NCI-H1417 treated with DMSO at 0.1 percent for 48 hours (cell line): Measurements from ENCODE around the gene DYNC1H1.

Source experiments
- DNase-seq: peaks from one replicate; lab custom pipeline; 2025; lab: John Stamatoyannopoulos, UW

The DYNC1H1 gene

DNA sequence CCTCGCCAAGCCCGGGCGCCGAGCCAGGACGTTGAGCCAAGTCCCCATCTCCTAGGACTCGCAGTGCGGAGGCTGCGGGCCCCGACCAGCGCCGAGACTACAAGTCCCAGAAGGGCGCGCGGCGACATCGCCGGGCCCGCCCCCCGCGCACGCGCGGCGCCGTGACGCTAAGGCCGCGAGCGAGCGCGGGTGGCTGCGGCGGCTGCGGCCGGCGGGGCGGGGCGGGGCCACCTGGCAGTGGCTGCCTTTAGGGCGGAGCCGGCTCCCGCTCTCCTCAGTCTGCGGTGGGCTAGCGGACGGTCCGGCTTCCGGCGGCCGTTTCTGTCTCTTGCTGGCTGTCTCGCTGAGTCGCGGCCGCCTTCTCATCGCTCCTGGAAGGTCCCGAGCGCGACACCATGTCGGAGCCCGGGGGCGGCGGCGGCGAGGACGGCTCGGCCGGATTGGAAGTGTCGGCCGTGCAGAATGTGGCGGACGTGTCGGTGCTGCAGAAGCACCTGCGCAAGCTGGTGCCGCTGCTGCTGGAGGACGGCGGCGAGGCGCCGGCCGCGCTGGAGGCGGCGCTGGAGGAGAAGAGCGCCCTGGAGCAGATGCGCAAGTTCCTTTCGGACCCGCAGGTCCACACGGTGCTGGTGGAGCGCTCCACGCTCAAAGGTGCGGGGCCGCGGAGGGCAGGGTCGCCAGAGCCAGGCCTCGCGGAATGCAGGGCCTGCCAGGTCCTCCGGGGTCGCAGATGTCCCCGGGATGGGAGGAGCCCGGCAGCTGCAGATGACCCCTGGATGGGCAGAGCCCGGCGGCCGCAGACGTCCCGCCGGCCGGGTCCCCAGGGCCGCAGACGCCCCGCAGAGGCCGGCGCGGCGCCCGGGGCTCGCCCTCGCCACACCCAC is at the start of gene DYNC1H1:
TSS of gene DYNC1H1 (plus strand) at position 277 of the 884 bp plus-strand sequence. CDS start at position 396, 119 bp downstream.
- peak; percentile 65 for DNase-seq

DNA sequence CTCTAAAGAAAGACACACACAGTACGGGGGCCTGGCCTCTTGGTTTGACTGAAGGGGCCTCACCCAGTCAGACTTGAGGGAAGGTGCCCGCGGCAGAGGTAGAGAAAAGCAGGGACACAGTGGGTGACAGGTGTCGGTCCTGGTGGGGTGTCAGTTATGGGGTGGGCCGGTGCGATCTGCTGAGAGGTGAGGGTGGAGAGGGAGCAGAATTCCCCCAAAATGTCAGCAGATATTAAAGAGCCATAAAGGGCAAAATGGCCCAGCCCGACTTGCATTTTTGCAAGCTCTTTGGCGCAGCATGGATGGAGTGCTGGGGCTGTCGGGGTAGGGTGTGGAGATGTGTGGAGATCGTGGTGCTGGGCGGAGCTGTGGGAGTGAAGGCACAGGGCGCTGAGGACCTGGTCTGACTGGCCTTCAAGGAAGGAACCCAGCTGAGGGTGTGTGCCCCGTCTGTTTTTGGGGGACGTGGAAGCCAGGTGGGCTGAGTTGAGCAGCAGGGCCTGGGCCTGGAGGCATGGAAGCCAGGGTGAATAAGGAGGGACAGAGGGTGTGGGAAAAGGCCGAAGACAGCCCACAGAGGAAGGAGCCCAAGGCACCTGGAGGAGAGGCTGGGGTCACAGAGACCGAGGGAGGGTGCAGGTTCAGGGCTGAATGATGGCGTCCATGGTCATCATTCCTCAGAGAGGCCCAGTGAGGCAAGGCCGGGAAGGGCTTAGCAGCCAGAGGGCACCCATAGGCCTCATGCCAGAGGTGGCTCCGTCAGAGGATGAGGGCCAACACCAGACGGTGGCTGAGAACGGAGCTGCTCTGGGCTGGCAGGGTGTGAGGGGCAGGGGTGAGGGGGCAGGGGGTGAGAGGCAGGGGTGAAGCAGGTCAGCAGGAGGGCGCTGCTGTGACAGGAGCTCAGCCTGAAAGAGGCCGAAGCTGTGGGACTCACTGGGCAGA is 48.2 kb upstream of the DYNC1H1 start:
- no peak for DNase-seq

DNA sequence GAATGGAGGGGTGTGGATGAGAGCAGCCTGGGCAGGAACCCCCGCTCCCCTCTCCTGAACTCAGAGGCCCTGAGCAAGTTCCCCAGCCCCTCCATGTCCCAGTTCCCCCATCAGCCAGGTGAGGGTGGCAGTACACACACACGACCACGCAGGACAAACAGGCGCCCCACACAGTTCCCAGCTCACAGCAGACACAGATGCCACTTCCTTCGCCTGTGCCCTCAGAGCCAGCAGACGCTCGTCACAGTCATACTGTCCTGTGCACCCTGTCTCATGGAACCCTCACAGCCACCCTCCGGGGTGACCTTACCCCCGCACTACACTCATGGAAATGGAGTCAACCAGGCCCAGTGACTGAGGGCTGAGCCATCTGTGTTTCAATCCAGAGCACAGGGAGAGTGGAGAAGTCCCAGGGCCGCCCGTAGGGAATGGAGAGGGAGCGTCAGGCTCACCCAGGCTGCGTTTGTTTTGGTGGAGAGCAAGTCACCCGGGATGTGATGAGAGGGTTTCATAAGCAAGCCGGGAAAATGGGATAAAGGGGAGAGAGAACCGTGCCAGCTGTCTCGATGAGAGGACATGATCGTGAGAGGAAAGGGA is 47.5 kb upstream of the DYNC1H1 start:
- no peak for DNase-seq

DNA sequence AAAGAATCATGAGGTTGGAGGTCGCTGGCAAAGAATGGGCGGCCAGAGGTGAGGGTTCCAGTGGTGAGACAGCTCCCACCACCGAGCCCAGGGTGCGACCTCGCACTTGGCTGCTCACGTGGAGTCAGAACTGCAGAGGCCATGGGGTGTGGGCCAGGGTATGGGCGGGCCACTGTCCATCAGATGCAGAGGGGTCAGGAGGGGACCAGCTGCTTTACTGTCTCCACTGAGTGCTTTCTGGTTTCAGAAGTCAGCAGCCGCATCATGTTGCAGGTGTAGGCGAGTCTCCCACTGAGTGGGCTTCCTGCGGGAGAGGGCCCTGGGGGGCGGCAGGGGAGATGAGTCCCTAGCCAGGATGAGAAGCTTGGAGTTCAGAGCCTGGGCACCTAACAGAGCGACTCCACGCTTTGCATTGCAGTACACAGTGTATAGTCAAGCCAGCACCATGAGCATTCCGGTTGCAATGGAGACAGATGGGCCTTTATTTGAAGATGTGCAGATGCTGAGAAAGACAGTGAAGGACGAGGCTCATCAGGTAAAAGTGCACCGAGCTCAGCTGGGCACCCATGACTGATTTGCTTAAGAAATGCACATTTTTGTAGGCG is 46.9 kb upstream of the DYNC1H1 start:
- no peak for DNase-seq

DNA sequence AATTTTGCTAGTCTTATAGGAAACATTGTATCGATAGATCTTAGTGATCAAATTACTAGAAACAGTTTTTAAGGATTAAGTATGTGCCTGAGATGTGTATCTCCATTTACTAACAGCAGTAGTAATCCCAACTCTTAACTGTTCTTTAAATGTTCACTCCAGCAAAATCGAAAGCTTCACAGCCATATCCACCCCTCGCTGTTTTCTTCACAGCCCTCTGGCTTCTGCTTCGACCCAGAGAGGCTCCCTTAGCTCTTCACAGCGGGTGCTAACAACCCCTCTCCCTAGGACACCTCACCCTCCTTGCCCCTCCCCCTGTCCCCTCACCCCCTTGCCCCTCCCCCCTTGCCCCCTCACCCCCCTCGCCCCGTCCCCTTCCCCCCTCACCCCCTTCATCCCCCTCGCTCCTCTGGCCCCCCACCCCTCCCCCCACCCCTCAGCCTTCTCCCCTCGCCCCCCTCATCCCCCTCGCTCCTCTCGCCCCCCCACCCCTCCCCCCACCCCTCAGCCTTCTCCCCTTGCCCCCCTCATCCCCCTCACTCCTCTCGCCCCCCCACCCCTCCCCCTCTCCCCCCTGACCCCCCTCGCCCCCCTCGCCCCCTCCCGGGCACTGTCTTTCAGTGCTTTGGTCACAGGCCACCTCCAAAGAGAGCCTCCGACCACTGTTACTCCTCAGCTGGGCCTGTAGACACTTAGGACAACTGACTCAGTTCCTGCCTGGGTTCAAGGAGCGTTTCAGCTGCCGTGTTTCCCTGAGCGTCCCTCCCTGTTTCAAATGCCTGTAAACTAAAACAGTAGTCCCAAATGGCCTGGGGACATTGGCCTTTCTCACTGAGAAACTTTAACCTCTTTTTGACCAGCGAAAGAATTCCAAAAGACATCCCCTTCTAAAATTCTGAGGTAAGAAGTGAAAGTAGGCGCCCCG is 46.0 kb upstream of the DYNC1H1 start:
- DNase-seq, result no peak

DNA sequence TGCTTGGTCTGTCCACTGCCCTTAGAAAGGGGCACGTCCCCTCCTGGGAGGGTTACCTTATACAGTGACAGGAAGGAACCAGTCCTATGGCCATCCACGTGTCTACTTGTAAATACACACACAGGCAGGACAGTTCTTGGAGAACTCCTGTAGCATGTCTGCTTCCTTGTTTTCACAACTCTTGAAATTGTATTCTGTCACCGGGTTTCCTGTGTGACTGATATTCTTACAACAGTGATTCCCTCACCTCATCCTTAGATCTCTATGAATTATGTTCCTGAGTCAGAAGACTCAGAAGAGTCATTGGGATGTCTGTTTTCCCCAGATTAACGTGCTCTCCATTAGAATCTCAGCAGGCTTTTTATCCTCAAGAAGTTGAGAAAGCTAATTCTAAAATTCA is 44.1 kb upstream of the DYNC1H1 start:
- no peak for DNase-seq

DNA sequence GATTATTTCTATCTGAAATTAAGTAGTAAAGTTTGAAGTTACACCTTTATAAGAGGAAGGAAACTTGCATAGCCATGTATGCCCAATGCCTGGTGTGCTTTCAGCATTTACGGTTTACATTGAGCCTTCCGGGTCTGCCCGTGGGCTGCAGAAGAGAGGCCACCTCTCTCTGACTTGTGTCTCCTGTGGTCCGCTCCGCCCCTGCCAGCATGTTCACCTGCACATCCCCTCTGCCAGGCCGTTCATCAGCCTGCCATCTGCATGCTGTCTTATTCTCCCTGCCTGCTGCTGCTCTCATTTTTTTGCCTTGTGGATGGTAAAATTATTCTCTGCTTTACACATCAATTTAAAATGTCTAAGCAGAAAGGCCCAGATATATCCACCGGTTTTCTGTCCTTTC is 41.5 kb upstream of the DYNC1H1 start:
- DNase-seq, result no peak

DNA sequence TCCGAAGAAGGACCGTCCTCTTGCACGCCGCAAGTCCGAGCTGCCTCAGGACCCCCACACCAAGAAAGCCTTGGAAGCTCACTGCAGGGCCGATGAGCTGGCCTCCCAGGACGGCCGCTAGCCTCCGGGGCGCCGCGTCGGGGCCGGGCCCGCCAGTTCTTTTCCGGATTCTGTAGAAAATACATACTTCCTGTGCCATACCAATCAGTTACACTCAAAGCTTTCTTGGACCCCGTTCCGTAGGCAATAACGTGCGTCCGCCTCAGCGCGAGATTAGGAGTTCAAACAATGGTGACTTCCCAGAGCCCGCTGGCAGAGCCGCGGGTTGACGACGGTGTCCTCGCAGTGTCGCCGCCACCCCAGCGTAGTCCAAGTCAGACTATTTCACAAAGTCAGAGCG is 39.2 kb upstream of the DYNC1H1 start:
- no peak for DNase-seq

DNA sequence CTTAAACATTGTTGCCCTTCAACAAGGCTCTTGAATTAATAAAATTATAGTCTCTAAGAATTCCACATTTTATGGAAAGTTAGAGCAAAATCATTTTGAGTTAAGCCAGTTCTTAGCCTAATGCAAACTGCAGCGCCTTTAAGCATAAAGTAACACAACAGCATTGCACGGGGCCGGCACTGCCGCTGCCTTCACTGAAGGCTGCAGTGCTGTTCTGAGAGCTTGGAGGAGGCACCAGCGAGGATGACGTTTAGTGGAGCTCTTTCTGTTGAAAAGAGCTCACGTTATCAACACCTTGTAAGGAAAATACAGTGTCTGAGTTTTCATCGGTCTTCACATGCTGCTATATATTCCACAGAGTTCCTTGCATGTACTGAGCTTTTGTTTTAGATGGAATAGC is 38.3 kb upstream of the DYNC1H1 start:
- no peak for DNase-seq

DNA sequence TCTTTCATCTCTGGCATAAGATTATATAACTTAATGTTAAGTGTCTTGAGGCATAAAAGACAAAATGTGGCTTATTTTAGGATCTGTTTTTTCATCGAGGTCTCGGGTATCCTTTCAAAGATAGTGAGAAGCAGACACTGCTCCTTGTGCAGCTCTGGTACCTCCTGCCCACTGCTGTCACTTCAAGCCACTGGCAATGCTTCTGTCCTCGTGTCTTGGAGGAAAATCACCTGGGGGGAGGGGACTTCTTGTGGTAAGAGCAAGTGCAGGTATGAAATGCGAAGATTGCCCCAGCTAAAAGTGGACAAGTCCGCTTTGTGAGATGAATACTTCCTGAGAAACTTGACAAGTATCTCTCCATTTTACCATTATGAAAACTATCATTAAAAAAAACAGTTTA is 37.8 kb upstream of the DYNC1H1 start:
- DNase-seq, result no peak

DNA sequence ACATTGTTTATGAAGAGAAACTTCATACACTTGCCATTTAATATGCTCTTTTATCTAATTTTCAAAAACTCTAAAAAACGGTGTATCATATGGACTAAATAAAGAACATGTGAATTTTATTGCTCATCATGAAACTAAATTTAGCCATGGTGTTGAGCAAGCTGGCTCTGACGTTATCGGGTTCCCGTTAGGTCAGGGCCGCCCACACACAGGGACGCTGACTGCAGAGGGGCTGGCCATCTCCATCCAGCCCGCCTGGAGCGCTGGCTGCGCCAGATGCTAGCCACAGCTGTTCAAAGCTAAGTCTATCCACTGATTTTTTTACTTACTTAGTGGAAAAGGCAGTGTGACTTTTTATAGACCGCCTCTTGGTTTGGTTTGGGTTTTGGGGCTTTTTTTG is 36.5 kb upstream of the DYNC1H1 start:
- DNase-seq, result no peak

DNA sequence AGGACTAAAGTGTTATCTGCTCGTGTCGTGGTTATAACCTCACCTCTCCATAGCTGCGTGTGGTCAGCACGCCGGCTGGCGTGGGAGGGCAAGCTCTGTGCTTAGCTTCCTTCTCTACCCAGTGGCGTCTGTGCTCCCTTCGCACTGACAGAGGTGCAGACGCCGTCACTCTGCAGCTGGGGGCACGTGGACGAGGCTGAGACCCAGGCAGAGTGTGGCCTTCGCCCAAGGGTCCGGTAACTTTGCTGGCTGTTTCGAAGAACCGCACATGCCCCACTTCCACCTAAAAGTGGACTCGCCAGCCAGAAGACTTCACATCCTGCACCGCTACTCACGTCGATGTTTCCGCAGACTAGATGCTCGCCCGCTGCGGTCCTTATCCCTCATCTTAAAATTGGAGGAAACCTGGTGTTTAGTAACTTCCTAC is 35.9 kb upstream of the DYNC1H1 start:
- no peak for DNase-seq

DNA sequence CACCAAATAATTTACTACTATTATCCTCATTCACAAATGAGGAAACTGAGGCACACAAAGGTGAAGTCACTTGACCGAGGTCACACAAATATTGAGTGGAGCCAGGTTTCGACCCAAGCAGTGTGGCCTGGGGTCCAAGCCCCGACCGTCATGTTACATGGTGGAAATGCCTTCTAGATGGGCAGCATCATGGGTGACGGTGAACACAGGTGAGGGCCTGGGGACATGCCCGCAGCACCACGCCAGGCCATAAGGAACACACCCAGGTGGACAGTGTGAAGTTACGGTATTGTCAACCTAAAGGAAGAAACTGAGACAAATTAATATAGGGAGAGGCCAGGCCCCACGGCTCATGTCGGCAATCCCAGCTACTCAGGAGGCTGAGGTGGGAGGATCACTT is 35.3 kb upstream of the DYNC1H1 start:
- no peak for DNase-seq

DNA sequence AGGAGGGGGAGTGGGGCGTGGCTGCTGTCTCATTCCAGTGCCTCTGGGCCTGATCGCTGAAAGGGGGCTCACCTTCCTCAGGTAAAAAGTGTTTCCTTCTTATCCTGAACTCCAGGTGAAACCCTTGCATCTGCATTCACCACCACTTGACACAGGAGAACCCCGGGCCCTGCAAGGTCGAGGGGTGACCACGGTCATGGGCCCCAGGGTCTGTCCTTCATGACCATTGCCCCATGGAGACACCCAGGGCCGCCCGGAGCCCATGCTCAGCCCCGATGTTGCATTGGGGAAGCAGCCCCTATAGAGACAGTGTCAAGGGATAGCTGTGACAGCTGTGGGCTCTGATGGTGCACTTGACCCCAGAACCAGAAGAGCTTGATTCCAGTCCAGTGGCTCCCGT is 34.4 kb upstream of the DYNC1H1 start:
- DNase-seq, result no peak

DNA sequence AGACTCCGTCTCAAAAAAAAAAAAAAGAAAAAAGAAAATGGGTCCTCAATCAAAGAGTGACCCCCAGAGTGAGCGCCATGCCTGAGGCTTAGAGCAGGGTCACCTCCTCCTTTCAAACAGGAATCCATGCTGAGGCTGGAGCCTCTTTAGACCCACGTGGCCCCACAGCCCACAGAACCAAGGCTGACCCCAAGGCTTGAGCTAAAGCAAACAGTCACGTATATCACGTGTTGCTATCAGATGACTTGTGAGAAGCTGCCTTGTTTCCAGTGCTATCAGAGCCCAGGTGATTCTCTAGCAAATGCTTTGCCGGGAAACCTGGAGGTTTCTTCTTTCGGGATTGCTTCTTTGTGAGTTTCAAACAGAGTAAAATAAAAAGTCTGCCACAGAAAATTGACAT is 31.7 kb upstream of the DYNC1H1 start:
- no peak for DNase-seq

DNA sequence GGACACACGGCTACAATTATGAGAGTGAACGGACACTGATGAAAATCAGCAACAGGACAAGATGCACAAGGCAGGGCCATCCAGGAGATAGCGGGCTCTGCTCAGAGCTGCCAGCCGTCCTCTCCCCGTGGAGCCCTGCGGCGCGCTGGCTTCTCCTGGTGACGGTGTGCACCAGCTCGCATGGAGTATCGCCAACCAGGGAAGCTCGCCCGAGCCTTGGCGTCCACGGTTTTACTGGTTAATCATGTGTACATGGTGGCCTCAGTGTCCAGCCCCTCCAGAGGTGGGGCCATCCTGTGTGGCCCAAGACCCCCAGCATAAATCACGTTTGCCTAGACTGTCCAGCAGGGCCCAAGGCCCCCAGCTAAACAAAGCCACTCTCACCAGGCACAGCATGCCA is 31.2 kb upstream of the DYNC1H1 start:
- no peak for DNase-seq

DNA sequence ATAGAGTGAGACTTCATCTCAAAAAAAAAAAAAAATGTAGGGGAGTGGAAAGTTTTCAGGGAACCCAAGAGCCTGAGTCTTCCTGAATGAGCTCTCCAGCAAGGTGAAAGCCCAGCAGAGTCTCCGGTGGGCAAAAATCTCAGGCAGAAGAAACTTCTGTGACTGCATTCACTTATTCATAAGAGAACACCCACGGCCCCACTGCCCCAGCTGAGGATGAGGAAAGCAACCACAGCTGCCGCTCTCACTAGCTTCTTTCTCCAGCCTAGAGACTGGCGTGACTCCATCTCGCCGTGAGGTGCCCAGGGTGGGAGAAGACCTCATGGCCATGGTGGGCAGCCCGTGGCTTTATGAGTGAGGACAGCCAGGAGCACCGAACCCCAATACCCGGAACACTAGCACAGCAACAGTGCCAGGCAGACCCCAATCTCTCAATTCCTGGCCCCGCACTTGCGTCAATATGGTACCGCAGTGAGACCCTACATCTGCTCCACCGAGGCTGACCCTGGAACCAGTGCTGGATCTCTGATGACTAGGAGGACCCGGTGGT is 29.7 kb upstream of the DYNC1H1 start:
- no peak for DNase-seq

DNA sequence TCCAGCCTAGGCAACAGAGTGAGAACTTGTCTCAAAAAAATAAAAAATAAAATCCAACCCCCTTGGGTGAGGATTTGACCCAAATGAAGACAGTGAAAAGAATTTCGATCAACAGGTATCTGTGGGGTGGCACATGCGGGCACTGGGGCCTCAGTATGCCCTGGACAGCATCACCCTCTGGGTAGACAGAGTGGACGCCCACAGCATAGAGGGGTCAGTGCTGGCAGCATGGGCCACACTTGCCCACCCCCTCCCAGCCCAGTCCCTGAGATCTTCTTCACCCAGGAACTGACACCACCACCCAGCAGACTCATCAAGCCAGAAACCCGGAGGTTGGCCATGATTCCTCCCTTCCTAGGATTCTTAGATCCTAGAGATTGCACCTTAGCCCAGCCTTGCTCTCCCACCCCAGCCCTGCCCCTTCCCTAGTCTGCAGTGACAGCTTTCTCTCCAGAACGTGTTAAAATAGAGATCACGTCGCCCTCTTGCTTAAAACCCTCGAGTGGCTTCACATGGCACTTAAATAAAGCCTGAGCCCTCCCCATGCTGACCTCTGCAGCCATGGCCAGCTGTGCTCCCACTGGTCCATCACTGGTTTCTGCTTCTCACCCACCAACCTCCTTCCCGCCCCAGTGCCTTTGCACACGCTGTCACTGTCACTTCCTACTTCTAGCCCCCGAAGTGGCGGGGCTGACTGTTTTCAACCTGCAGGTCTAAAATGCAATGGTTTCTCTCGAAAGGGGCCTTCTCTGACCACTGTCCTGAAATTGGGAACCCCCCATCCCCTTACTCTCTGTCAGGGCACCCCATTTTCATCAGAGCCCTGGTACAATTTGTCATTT is 26.2 kb upstream of the DYNC1H1 start:
- DNase-seq, result no peak

DNA sequence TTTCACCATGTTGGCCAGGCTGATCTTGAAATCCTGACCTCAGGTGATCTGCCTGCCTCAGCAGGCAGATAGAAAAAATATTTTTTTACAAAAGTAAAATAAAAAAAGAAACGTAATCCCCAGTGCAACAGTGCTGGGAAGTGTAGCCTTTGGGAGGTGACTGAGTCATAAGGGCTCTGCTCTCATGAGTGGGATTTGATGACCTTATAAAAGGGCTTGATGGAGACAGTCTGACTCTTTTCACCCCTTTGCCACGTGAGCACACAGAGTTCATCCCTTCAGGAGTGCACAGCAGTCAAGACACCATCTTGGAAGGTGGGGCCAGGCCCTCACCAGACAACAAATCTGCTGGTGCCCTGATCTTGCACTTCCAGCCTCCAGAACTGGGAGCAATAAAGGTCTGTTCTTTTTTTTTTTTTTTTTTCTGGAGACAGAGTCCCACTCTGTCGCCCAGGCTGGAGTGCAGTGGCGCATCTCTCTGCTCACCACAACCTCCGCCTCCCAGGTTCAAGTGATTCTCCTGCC is 24.7 kb upstream of the DYNC1H1 start:
- no peak for DNase-seq

DNA sequence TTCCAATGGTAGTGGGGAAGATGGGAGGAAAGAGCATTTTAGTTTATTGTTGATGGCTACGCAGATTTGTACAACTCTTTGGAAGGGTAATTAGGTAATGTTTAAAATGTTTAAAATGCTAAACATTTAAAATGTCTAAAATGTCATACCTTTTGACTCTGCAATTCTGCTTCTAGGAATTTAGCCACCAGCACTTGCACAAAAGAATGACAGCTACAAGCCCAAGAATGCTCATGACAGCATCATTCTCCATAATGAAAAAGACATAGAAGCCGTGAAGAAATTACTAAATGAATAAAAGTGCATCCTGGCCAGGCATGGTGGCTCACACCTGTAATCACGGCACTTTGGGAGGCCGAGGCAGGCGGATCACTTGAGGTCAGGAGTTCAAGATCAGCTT is 19.9 kb upstream of the DYNC1H1 start:
- DNase-seq, result no peak
